ENCODE measurements around the gene CREB3L1. TPM values are rescaled to one million over a fixed set of nuclear protein-coding genes. Genes with fewer than 3 reads are reported as not detected.

CREB3L1 gene
- total RNA-seq, 1 experiment from 2014 or later, result not detected

DNA sequence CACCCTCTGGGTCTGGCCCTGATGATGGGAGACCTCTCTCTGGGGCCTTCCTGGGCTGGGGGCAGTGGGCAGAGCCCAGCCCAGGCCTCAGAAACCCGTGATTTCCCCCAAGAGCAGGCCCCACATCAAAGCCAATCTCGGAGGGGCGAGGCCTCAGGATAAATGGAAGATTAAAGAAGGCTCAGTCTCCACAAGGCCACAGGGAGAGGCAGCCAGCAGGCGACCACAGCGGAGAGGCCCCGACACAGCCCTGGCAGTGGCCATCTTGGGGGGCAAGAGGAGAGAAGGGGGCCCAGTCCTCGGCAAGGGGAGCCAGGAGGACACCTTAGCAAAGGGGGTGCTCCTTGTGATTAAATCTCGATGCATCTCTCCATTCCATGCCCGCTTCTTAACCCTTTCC, 12.5 kb upstream of the CREB3L1 start:
- DNase-seq, result no peak
- no peaks in the 10 kb centered on the region for H4K20me1 ChIP-seq (ENCODE audit: insufficient read depth, low read depth, low read length)
- H3K27me3 ChIP-seq (ENCODE audit: low read length), result no peaks in the 10 kb centered on the region
- H3K4me3 ChIP-seq (ENCODE audit: low read length), result no peak overlapping the region
- H3K4me2 ChIP-seq (ENCODE audit: low read depth, low read length, poor library complexity, severe bottlenecking), result no peak overlapping the region
- no peak overlapping the region for H3K9ac ChIP-seq (ENCODE audit: low read length)
- no peaks in the 10 kb centered on the region for H3K79me2 ChIP-seq (ENCODE audit: low read length)
- no peaks in the 10 kb centered on the region for H3K36me3 ChIP-seq (ENCODE audit: insufficient read depth, low read length)
- no peaks in the 10 kb centered on the region for H3K9me2 ChIP-seq (replicated peaks; ENCODE audit: insufficient read depth, low read length)
- H3K4me1 ChIP-seq (ENCODE audit: low read length), result peaks cover 17% of the 10 kb centered on the region
- no peak overlapping the region for H3K27ac ChIP-seq (ENCODE audit: low read length)
- H3K9me3 ChIP-seq (ENCODE audit: low read length), result no peaks in the 10 kb centered on the region
- H2AFZ ChIP-seq (ENCODE audit: low read length), result no peak overlapping the region

DNA sequence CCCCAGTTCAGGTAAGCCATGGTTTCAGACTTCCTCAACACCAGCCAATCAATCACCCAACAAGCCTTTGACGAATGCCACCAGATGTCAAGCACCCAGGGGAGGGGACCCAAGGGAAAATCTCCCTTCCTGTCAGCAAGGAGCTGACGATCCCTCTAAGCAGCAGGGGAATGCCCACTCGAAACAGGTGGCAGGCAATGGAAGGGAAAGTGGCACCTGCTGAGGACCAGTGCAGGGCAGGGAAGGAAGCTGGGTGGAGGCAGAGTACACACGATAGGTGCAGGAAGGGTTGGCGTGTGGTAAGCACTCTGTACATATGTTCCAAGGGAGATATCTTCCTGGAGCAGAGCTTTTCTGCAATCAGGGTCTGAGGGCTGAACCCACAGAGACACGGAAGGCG, 11.7 kb upstream of the CREB3L1 start:
- Histone ChIP-seq H2AFZ (ENCODE audit: low read length) (no peak overlapping the region), H3K27ac (ENCODE audit: low read length) (no peak overlapping the region), H3K36me3 (ENCODE audit: insufficient read depth, low read length) (no peaks in the 10 kb centered on the region), H3K4me1 (ENCODE audit: low read length) (peaks cover 17% of the 10 kb centered on the region), H3K9me2 (replicated peaks; ENCODE audit: insufficient read depth, low read length) (no peaks in the 10 kb centered on the region), H3K27me3 (ENCODE audit: low read length) (no peaks in the 10 kb centered on the region), H3K9me3 (ENCODE audit: low read length) (no peaks in the 10 kb centered on the region), H3K4me2 (ENCODE audit: low read depth, low read length, poor library complexity, severe bottlenecking) (no peak overlapping the region), H3K4me3 (ENCODE audit: low read length) (no peak overlapping the region), H3K79me2 (ENCODE audit: low read length) (no peaks in the 10 kb centered on the region), H4K20me1 (ENCODE audit: insufficient read depth, low read depth, low read length) (no peaks in the 10 kb centered on the region), H3K9ac (ENCODE audit: low read length) (no peak overlapping the region)
- DNase-seq, result no peak

DNA sequence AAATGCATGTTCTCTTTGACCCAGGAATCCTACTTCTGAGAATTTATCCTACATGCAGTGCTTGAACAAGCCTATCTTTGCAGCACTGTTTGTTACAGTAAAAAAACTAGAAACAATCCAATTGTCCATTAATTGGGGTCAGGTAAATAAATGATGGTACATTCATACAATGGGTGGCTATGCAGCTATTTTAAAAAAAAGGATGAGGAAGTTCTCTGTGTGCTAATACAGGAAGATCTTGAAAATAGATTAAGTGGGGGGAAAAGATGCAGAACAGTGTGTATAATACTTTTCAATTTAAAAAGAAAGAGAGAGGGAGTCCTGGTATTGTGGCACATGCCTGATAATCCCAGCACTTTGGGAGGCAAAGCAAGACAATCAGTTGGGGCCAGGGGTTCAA, 9.5 kb upstream of the CREB3L1 start:
- Histone ChIP-seq H3K9ac (ENCODE audit: low read length) (no peak overlapping the region), H3K9me2 (replicated peaks; ENCODE audit: insufficient read depth, low read length) (no peaks in the 10 kb centered on the region), H4K20me1 (ENCODE audit: insufficient read depth, low read depth, low read length) (no peaks in the 10 kb centered on the region), H3K27me3 (ENCODE audit: low read length) (no peaks in the 10 kb centered on the region), H3K4me2 (ENCODE audit: low read depth, low read length, poor library complexity, severe bottlenecking) (no peak overlapping the region), H3K9me3 (ENCODE audit: low read length) (no peaks in the 10 kb centered on the region), H2AFZ (ENCODE audit: low read length) (no peak overlapping the region), H3K4me1 (ENCODE audit: low read length) (peaks cover 17% of the 10 kb centered on the region), H3K79me2 (ENCODE audit: low read length) (no peaks in the 10 kb centered on the region), H3K36me3 (ENCODE audit: insufficient read depth, low read length) (no peaks in the 10 kb centered on the region), H3K27ac (ENCODE audit: low read length) (no peak overlapping the region), H3K4me3 (ENCODE audit: low read length) (no peak overlapping the region)
- no peak for DNase-seq

DNA sequence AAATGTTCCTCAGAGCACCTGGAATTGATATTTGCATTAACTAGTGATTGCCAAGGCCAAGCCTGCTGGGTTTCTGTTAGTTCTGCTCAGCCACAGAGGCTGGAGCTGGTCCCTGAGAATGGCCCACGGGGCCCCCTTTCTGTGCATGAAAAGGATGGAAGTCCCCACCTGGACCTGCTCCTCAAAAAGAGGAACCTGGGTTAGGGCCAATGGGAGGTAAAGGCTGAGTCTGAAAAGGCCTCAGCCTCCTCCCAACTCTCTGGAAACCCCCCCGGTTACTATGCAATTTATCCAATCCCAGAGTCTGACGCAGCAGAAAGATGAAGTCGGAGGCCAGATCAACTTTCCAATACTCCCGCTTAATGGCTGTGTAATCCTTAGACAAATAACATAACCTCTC, 6.8 kb upstream of the CREB3L1 start:
- Histone ChIP-seq H3K4me1 (ENCODE audit: low read length) (peaks cover 14% of the 10 kb centered on the region), H3K79me2 (ENCODE audit: low read length) (no peaks in the 10 kb centered on the region), H3K9me2 (replicated peaks; ENCODE audit: insufficient read depth, low read length) (no peaks in the 10 kb centered on the region), H3K36me3 (ENCODE audit: insufficient read depth, low read length) (no peaks in the 10 kb centered on the region), H3K27me3 (ENCODE audit: low read length) (no peaks in the 10 kb centered on the region), H3K9me3 (ENCODE audit: low read length) (no peaks in the 10 kb centered on the region), H3K27ac (ENCODE audit: low read length) (no peak overlapping the region), H3K4me2 (ENCODE audit: low read depth, low read length, poor library complexity, severe bottlenecking) (no peak overlapping the region), H4K20me1 (ENCODE audit: insufficient read depth, low read depth, low read length) (no peaks in the 10 kb centered on the region), H3K9ac (ENCODE audit: low read length) (no peak overlapping the region), H2AFZ (ENCODE audit: low read length) (no peak overlapping the region), H3K4me3 (ENCODE audit: low read length) (no peak overlapping the region)
- no peak for DNase-seq

DNA sequence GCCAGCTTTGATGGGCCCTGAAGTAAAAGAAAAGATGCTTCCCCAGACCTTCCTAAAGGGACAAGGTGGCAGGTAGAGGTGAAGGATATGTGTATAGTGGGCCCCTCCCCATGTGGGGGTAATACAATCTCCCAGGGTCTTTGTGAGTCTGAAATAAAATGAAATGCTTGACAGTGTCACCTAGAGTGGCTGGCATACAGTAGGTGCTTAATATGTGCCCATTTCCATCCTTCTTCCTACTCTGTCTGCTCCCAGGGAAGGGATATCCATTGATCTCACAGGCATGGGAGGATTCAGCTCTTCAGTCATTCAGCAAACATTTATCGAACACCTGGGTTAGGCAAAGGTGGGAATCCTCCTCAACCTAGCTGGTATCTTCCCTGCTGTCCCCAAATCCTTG, 6.1 kb upstream of the CREB3L1 start:
- no peaks in the 10 kb centered on the region for H3K9me3 ChIP-seq (ENCODE audit: low read length)
- H3K9me2 ChIP-seq (replicated peaks; ENCODE audit: insufficient read depth, low read length), result no peaks in the 10 kb centered on the region
- no peak overlapping the region for H3K4me2 ChIP-seq (ENCODE audit: low read depth, low read length, poor library complexity, severe bottlenecking)
- H3K27ac ChIP-seq (ENCODE audit: low read length), result no peak overlapping the region
- H4K20me1 ChIP-seq (ENCODE audit: insufficient read depth, low read depth, low read length), result no peaks in the 10 kb centered on the region
- no peak overlapping the region for H3K9ac ChIP-seq (ENCODE audit: low read length)
- no peak for DNase-seq
- no peaks in the 10 kb centered on the region for H3K27me3 ChIP-seq (ENCODE audit: low read length)
- H3K36me3 ChIP-seq (ENCODE audit: insufficient read depth, low read length), result no peaks in the 10 kb centered on the region
- peaks cover 6% of the 10 kb centered on the region for H3K4me1 ChIP-seq (ENCODE audit: low read length)
- no peak overlapping the region for H3K4me3 ChIP-seq (ENCODE audit: low read length)
- no peaks in the 10 kb centered on the region for H3K79me2 ChIP-seq (ENCODE audit: low read length)
- no peak overlapping the region for H2AFZ ChIP-seq (ENCODE audit: low read length)

DNA sequence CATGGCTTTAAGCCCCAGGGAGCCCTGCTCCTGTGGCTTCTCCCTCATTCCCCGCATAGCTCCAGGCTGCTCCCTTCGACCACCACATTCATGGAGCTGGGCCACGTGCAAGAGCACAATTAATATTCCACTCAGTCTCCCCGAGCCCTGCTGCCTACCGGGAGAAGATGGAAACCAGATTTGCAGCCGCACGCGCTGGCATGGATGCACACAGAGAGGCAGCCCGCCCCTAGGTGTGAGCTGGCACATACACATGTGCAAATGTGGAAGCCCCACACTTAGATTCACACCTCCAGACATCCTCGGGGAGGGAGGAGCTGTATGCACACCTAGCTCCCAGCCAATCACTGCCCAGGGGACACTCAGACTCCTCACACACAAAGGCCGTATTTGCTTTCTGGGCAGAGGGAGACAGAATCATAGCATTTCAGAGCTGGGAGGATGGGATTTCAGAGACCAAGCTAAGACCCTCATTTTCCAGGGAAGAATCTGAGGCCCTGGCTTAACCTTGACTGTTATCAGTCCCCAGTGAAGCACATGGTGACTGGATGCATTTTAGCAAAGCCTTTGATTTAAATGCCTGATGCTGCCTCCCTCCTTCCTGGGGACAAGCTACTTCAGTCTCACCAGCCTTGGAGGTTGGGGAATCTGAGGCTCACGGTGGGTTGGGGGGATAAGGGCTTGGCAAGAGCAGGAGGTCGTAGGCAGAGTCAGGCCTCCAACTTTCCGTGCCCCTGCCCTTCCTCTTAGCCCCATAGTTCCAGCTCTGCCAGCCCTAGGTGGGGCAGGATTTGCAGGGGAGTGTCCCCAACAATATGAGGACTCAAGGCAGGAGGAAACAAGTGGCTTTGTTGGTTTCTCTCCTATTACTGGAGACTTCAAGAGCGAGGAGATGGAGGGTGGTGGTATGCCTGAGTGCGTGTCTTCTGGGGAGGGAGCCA, 5.3 kb upstream of the CREB3L1 start:
- Histone ChIP-seq H3K27ac (ENCODE audit: low read length) (no peak overlapping the region), H3K36me3 (ENCODE audit: insufficient read depth, low read length) (no peaks in the 10 kb centered on the region), H3K9me2 (replicated peaks; ENCODE audit: insufficient read depth, low read length) (no peaks in the 10 kb centered on the region), H2AFZ (ENCODE audit: low read length) (no peak overlapping the region), H3K9ac (ENCODE audit: low read length) (no peak overlapping the region), H3K4me2 (ENCODE audit: low read depth, low read length, poor library complexity, severe bottlenecking) (no peak overlapping the region), H3K27me3 (ENCODE audit: low read length) (no peaks in the 10 kb centered on the region), H3K4me3 (ENCODE audit: low read length) (no peak overlapping the region), H3K79me2 (ENCODE audit: low read length) (no peaks in the 10 kb centered on the region), H4K20me1 (ENCODE audit: insufficient read depth, low read depth, low read length) (no peaks in the 10 kb centered on the region), H3K4me1 (ENCODE audit: low read length) (no peaks in the 10 kb centered on the region), H3K9me3 (ENCODE audit: low read length) (no peaks in the 10 kb centered on the region)
- DNase-seq, result no peak

DNA sequence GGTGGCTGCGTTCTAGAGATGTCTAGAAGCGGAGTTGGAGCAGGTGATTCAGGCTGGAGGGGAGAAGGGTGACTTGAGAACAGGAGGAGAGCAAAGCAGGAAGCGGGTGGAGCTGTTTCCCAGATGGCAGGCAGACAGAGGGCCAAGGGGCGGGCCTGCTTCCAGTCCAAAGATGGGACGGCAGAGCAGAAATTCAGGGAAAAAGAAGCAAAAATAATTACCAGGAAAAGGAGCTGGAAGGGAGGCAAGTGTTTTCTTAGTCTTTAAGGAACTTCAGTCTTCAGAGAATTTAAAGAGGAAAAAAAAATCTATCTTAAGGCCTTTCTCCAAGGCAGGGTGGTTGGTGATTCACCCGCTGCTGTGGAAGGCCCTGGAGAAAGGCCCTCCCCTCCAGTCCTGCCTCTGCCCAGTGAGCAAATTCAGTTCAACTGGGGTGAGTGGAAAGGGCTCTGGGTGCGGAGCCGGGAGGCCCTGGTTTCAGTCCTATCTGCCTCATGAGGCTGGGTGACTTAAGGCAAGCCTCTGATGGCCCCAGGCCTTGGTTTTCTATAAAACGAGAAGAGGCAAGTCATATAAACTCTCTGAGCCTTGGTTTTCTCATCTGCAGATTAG, 4.5 kb upstream of the CREB3L1 start:
- H3K27ac ChIP-seq (ENCODE audit: low read length), result no peak overlapping the region
- no peak overlapping the region for H3K4me2 ChIP-seq (ENCODE audit: low read depth, low read length, poor library complexity, severe bottlenecking)
- no peak overlapping the region for H3K9ac ChIP-seq (ENCODE audit: low read length)
- no peak overlapping the region for H2AFZ ChIP-seq (ENCODE audit: low read length)
- no peaks in the 10 kb centered on the region for H3K79me2 ChIP-seq (ENCODE audit: low read length)
- no peaks in the 10 kb centered on the region for H3K9me3 ChIP-seq (ENCODE audit: low read length)
- H3K36me3 ChIP-seq (ENCODE audit: insufficient read depth, low read length), result no peaks in the 10 kb centered on the region
- DNase-seq, result no peak
- no peaks in the 10 kb centered on the region for H3K4me1 ChIP-seq (ENCODE audit: low read length)
- H4K20me1 ChIP-seq (ENCODE audit: insufficient read depth, low read depth, low read length), result no peaks in the 10 kb centered on the region
- no peaks in the 10 kb centered on the region for H3K9me2 ChIP-seq (replicated peaks; ENCODE audit: insufficient read depth, low read length)
- no peak overlapping the region for H3K4me3 ChIP-seq (ENCODE audit: low read length)
- no peaks in the 10 kb centered on the region for H3K27me3 ChIP-seq (ENCODE audit: low read length)

DNA sequence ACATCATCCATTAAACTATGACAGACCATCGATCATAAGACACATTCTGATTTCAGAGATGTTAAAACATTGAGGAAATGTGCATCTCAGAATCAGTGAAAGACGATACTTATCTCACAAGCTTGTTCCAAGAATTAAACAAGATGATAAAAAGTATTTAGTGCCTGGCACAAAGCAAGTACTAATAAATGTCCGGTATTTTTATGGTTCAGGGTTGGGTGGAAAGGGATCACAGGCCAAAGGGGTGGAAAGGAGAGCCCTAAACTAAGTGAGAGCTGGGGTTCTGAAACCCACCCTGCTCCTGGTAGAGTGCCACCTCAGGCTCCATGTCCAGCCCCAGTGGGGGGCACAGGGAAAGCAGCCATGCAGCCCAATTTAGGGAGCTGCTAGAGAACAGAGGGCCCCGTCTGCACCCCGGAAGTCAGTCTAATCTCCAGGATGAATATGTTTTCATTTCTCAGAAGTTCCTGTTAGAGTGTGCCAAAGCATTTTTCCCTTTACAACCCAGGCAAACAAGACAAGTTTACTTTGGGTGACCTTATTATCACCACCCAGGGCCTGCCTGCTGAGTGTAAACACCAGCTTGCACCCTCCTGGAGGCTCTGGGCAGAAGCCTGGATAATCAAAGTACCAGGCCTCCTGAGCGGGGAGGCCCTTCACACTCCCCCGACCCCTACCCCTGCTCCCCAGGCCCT, 3.8 kb upstream of the CREB3L1 start:
- Histone ChIP-seq H3K4me2 (ENCODE audit: low read depth, low read length, poor library complexity, severe bottlenecking) (no peak overlapping the region), H3K27ac (ENCODE audit: low read length) (no peak overlapping the region), H3K36me3 (ENCODE audit: insufficient read depth, low read length) (no peaks in the 10 kb centered on the region)

More for the DNA sequence above, 3.8 kb upstream of the CREB3L1 start:
- H3K27me3 ChIP-seq (ENCODE audit: low read length), result no peaks in the 10 kb centered on the region
- H3K9me2 ChIP-seq (replicated peaks; ENCODE audit: insufficient read depth, low read length), result no peaks in the 10 kb centered on the region
- H3K79me2 ChIP-seq (ENCODE audit: low read length), result no peaks in the 10 kb centered on the region
- H4K20me1 ChIP-seq (ENCODE audit: insufficient read depth, low read depth, low read length), result no peaks in the 10 kb centered on the region
- no peak for DNase-seq
- H3K9ac ChIP-seq (ENCODE audit: low read length), result no peak overlapping the region
- no peak overlapping the region for H2AFZ ChIP-seq (ENCODE audit: low read length)
- H3K4me1 ChIP-seq (ENCODE audit: low read length), result no peaks in the 10 kb centered on the region
- no peaks in the 10 kb centered on the region for H3K9me3 ChIP-seq (ENCODE audit: low read length)
- H3K4me3 ChIP-seq (ENCODE audit: low read length), result no peak overlapping the region

Data from Karpas-422 (cell line).